ENCODE results near the gene STK32C. TPM values are rescaled to one million over a fixed set of nuclear protein-coding genes. Genes with fewer than 3 reads are reported as not detected.

The STK32C gene
- total RNA-seq, 4 donors from 2014 or later = 9.4 to 18.1 (median 16.2) TPM

- 67 to 75% methylated on average over 18 to 23 of the region's 29 CpGs for WGBS, 2 donors
These were observed 68.4 kb downstream of the STK32C start for GRCh38 chr10:132239126-132240031.

DNA sequence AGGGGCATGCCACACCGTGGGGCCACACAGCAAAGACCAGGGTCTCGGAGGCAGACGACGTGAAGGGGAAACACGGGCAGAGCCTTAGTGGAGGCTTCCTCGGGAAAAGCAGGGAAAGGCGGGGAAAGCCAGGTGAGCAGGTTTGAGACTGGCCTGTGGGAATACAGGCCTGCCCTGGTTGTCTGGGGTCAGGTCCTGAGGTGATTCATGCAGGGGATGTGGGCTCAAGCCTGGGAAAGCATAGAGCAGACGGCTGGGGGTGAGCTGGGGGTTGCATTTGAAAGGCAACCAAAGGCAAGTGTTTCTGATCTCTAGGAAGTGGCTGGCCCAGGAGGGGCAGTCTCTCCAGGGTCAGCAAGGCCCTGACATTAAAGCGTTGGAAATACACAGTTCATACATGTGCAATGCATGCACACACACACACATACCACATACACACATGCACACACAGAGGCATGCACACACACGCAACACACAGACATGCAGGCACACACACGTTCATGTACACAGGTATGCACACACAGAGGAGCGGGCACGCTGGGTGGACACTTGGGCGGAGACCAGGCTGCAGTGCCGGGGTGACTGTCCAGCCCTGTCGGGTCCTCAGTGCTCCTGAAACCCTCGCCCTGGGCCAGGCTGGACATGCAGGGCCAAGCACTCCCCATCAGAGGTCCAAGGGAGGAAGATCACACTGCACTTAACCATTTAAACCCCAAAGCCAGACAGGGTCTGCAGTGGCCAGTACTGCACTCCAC lies 69.2 kb downstream of the STK32C start:
- H3K36me3 ChIP-seq = peaks cover 0 to 12% (median 0%) of the 10 kb centered on the region in 3 donors
- H3K4me3 ChIP-seq = no peak overlapping the region
- TF ChIP-seq EP300 (IDR thresholded peaks at IDR 0.05) = no peak
- no peak for TF ChIP-seq POLR2A (IDR thresholded peaks at IDR 0.05)
- no peak for TF ChIP-seq CTCF (IDR thresholded peaks at IDR 0.05)
- 76 to 80% methylated on average over 13 to 16 of the region's 17 CpGs for WGBS, 2 donors
- H3K27me3 ChIP-seq = no peaks in the 10 kb centered on the region
- no peaks in the 10 kb centered on the region for H3K4me1 ChIP-seq
- DNase-seq (ENCODE audit: low spot score in 2 of 2) = no peak
- no peak overlapping the region for H3K27ac ChIP-seq
- no peaks in the 10 kb centered on the region for H3K9me3 ChIP-seq

More at GRCh38 chr10:132239126-132240031, 68.4 kb downstream of the STK32C start:
- Histone ChIP-seq H3K4me1 (no peaks in the 10 kb centered on the region), H3K27me3 (no peaks in the 10 kb centered on the region), H3K27ac (no peak overlapping the region), H3K4me3 (no peak overlapping the region), H3K9me3 (no peaks in the 10 kb centered on the region), H3K36me3 (peaks cover 0 to 8% (median 0%) of the 10 kb centered on the region in 3 donors)
- TF ChIP-seq CTCF (IDR thresholded peaks at IDR 0.05) = no peak
- no peak for TF ChIP-seq EP300 (IDR thresholded peaks at IDR 0.05)
- no peak for TF ChIP-seq POLR2A (IDR thresholded peaks at IDR 0.05)
- DNase-seq (ENCODE audit: low spot score in 2 of 2) = no peak

- Histone ChIP-seq H3K4me1 (no peaks in the 10 kb centered on the region), H3K27ac (no peak overlapping the region), H3K4me3 (no peak overlapping the region), H3K36me3 (peaks cover 0 to 12% (median 0%) of the 10 kb centered on the region in 3 donors), H3K9me3 (no peaks in the 10 kb centered on the region), H3K27me3 (no peaks in the 10 kb centered on the region)
- WGBS, 2 donors = 35 to 41% methylated on average over 9 of the region's 9 CpGs
- TF ChIP-seq POLR2A (IDR thresholded peaks at IDR 0.05) = no peak
- no peak for TF ChIP-seq EP300 (IDR thresholded peaks at IDR 0.05)
- no peak for DNase-seq (ENCODE audit: low spot score in 2 of 2)
These were observed 69.9 kb downstream of the STK32C start for GRCh38 chr10:132237871-132238270.

DNA sequence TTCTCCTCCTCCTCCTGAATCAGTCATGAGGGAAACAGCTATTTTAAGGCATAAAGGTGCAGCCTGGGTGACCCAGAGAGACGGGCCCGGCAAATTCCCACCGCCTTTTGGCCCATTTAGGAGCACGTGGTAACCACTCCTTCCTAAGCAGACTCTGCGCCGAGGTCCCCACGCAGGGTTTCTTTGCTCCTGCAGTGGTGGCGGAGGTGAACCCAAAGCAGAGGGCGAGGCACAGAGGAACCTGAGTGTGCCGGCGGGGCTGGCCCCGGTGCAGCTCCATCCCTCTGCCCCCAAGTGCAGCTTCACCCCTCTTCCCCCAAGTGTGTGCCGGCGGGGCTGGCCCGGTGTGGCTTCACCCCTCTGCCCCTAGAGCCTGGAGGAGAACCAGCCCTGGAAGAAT lies 70.4 kb downstream of the STK32C start:
- no peak for DNase-seq (ENCODE audit: low spot score in 2 of 2)
- Histone ChIP-seq H3K36me3 (peaks cover 0 to 12% (median 0%) of the 10 kb centered on the region in 3 donors), H3K27me3 (no peaks in the 10 kb centered on the region), H3K4me3 (no peak overlapping the region), H3K4me1 (no peaks in the 10 kb centered on the region), H3K27ac (no peak overlapping the region), H3K9me3 (no peaks in the 10 kb centered on the region)
- 70 to 77% methylated on average over 13 to 15 of the region's 15 CpGs for WGBS, 2 donors
- TF ChIP-seq POLR2A (IDR thresholded peaks at IDR 0.05) (no peak), EP300 (IDR thresholded peaks at IDR 0.05) (no peak), CTCF (IDR thresholded peaks at IDR 0.05) (no peak)

- Histone ChIP-seq H3K27ac (no peak overlapping the region), H3K36me3 (peaks cover 0 to 12% (median 0%) of the 10 kb centered on the region in 3 donors), H3K4me1 (no peaks in the 10 kb centered on the region), H3K4me3 (no peak overlapping the region), H3K27me3 (no peaks in the 10 kb centered on the region), H3K9me3 (no peaks in the 10 kb centered on the region)
- TF ChIP-seq POLR2A (IDR thresholded peaks at IDR 0.05) (no peak), CTCF (IDR thresholded peaks at IDR 0.05) (no peak), EP300 (IDR thresholded peaks at IDR 0.05) (no peak)
- DNase-seq (ENCODE audit: low spot score in 2 of 2) = no peak
- WGBS, 2 donors = 82 to 94% methylated on average over 12 to 13 of the region's 13 CpGs
These were observed 70.9 kb downstream of the STK32C start for GRCh38 chr10:132236881-132237280.

Data from tibial nerve (tissue), 4 donors.